ENCODE data around the gene EPB41L4A.

Gene EPB41L4A

DNA sequence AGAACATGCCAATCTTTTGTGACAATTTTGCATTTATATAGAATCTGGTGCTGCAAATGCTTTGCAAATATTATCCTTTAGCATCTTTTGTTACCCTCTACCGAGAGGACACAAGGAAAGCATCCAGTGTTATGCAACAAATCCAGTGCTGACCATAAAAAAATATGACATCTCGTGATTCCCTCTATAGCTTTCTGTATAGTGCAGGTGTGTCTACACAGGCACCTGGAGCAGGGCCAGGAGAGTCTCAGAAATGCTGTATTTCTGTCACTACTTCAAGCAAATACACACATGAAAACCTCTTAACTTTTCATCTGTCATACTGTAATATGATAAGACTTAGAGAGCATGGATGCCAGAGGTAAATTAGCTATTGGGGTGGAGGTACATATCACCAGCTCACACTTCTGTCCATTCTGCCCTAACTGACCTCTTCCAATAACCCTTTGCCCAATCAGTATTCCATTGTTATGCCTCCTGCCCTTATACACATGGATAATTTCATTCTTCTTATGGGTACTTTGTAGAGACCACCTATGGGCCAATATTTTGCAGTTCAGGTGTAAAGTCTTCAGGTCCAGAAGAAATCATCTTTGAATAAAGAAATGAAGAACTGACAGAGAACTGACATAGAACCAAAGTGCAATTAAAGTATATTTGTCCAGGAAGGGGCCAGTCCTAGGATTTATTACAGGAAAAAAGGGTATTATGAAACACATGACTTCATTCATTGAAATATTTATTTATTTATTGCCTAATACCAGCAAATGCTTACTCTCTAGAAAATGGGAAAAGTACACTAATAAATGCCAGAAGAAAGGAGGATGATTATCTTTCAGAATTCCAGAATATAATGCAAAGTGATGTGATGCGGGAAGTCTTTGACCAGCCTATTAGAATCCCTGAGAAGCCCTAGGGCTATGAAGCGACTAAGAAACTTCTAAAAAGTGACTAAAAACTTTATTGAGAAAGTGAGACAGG, 106.5 kb downstream of the EPB41L4A start:
- no peak for DNase-seq (ENCODE audit: low read depth in 2 of 2)

DNA sequence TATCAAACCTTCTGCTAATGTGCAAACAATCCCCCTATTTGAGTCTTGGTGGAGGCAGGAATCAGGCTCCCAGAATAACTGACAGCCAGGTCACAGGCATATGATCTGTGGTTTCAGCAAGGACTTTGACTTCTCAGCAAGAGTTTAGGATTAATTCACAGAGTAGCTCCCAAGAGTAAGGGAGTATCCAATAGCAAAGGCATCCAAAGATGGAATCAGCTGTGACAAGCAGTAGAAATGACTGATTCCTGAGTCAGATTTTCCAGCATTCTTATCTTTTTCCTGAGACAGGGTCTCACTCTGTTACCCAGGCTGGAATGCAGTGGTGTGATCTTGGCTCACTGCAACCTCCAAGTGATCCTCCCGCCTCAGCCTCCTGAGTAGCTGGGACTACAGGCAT, 108.3 kb downstream of the EPB41L4A start:
- DNase-seq (ENCODE audit: low read depth in 2 of 2) = no peak

DNA sequence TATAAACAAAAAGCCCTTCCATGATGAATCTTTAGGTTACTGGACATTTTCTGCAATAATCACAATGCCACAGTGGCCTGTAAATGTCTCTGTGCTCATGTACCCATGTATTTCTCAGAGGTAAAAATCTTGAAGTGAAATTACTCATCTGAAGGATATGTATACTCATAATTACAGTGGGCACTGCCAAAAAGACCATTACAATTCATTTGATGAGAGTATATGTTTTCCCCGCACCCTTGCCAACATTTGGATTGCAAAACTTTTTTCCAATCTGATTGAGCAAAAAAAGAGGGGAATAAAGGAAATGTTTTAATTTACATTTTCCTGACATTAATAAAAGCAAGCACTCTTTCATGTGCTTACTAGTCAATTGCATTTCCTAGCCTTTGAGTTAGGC, 110.5 kb downstream of the EPB41L4A start:
- DNase-seq (ENCODE audit: low read depth in 2 of 2) = no peak

DNA sequence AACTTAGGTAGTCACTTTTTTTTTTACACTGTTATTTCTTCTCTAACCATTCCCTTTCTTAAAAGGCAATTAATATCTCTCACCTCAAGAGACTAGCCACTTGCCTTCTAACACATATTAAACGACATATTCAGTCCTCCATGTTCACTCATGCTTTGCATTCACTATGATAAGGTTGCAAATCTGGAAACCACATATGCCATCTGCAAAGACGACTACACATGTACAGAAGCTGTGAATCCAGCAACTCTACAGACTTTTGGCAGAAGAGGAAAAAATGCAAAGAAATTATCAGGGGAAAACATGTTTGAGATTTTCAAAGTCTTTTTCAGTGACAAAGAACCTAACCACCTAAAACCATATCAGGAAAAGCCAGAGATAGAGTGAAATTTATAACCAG, 112.1 kb downstream of the EPB41L4A start:
- no peak for DNase-seq (ENCODE audit: low read depth in 2 of 2)

DNA sequence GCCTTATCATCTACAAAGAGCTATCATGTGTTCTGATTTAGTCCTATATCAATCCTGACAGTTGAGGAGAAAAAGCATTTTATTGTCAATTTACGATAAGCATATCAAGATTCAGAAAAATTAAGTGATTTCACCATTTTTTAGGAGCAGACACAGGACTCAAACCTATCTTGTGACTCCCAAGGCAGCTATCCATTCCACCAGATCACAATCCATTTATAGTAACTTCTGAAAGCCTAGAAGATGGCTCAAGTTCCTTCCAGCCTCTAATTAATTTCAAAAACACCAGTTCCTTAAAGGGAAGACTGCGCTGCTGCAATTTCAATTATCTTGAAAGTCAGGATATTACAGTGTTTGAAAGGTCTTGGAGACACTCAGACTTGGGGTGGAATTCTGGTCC, 114.3 kb downstream of the EPB41L4A start:
- DNase-seq (ENCODE audit: low read depth in 2 of 2) = no peak

DNA sequence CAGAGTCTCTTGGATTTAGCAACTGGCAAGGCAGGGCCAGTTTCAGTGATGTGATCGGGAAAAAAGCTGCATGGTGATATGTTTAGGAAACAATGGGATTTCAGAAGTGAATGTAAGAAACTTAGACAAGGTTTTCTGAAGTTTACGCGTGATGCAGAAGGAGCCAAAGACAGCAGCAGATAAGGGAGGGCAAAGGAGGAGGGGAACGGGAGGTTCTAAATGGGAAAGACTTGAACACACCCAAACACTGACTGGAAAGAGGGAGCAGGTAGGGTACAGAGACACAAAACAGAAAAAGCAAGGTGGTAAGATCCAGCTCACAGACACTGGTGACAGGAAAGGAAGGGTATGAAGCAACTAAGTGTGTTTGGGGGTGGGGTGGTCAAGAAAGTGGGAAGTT, 115.4 kb downstream of the EPB41L4A start:
- no peak for DNase-seq (ENCODE audit: low read depth in 2 of 2)

DNA sequence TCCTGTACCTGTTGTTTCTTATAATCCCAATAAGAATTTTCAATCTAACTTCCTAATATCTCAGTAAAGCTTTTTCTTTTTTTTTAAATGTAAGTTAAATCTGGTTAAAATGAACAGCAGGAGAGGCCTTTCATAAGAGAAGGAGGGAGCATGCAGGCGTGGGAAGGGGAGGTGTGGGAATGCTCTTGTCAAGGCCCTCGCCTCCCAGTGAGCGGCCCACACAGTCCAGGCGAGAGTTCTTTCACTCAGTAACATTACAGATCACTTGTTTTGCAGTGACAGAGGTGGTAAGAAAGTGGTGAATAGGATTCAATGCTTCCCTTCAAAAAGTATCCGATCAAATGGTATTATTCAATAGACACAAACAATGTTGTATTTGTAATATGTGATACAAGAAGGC, 125.0 kb downstream of the EPB41L4A start:
- DNase-seq (ENCODE audit: low read depth in 2 of 2) = no peak

DNA sequence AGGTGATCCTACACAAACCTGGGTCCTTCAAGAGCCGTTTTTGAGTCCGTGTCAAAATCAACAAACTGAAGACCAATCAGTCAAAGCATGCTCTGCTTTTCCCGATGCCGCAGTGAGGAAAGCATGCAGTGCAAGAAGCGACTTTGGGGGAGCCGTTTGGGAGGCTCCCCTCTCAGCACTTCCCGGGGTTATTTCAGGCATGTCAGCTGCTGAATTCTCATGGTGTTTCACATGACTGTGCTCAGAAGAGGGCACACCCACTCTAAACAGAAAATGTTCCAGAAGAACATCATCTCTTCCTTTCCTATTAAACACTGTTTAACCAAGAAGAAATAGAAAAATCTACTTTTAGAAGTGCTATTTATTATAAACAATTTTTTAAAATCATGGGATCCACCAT, 125.5 kb downstream of the EPB41L4A start:
- DNase-seq (ENCODE audit: low read depth in 2 of 2) = no peak

DNA sequence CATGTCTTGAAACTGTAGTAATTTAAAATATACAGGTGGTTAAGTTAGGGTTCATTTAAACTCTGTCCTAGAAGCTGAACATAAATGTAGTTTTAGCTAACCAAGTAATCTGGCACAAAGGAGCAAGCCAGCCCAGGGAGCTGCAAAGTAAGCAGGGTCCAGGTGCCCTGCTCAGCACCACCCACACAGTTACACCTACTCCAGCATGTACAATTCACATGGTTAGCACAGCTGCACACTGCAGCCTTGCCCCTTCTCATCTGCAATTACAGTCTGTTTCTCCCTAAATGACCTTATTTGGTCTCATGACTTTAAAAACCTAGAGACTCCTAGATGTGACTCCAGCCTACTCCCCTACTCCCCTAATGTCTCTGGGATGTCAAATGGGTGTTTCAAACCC, 128.4 kb downstream of the EPB41L4A start:
- DNase-seq (ENCODE audit: low read depth in 2 of 2) = no peak

DNA sequence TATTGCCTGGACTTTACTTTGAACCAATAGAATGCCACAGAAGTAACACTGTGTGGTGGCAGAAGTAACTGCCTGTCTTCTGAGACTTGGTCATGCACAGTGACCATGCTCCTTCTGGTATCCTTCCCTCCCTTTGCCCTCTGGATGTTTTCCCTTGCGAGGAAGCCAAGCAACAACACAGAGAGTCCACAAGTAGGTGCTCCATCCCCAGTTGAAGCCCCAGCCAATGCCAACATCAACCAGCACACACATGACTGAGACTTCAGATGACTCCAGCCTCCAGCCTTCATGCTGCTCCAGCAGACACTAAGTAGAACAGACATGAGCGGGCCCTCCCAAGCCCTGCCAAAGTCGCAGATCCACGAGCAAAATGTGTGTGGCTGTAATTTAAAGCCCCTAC, 129.6 kb downstream of the EPB41L4A start:
- no peak for DNase-seq (ENCODE audit: low read depth in 2 of 2)

DNA sequence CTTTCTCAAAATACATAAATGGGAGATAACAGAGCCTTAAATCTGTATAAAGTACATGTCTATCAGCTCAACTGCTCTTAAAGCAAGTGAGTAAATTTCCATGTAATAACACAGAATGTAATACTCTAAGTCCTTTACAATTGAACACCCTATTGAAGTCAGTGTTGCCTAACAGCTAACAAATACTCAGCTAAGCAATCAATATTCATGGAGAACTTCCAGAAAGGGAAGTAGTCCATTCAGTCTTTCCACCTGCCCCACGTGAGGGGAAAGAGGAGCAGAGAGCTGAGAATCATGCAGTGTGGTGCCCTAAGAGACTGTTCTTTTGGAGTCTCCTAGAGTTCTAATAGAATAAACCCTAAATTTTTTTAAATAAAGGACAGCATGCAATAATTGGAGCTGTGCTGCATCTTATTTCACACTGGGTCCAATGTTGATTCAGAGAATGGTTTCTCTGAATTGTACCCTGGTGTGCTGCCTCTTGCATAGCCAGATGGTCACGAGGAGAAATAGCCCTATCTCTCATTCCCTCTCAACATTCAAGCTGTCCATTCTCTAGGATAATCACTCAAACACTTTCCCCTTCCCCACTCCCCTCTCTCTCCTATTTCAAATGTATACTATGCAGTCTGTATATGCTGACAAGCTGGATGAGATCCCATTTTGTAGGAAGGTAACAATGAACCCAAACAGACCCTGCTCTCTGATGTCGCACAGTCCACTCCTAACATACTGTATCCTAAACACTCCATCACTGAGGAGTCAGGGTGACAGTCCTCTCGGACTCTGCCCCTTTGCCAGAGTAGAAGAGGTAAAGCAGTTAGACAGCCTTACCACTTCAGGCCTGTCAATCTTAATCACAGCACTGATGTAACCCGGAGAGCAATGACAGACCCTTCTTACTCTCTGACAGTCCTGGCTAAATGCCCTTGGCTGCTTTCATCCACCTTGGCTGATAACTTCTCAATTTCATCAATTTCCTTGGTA, 134.8 kb downstream of the EPB41L4A start:
- no peak for DNase-seq (ENCODE audit: low read depth in 2 of 2)

DNA sequence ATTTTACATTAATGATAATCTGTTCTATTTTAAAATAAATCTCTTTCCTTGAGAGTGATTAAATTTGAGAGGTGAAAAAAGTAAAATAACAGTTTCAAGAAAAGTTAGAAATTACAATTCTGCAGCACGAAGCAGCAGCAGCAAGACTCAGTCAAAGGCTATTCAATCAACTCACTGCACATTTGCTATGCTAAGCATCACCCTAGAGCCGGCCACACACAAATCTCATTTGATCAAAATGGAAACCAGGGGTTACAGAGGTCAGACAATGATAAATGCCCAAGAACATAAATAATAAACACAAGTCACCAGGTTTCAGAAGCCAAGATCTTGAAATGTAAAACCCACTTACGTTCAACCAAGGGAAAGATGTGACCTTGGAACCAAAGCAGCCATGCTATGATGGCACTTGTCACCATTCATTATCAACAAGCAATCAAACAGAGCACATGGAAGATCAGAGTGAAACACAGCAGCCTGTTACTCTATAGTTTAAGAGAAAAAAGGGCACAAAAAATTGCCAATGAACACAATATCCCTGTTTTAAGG, 136.0 kb downstream of the EPB41L4A start:
- DNase-seq (ENCODE audit: low read depth in 2 of 2) = no peak

DNA sequence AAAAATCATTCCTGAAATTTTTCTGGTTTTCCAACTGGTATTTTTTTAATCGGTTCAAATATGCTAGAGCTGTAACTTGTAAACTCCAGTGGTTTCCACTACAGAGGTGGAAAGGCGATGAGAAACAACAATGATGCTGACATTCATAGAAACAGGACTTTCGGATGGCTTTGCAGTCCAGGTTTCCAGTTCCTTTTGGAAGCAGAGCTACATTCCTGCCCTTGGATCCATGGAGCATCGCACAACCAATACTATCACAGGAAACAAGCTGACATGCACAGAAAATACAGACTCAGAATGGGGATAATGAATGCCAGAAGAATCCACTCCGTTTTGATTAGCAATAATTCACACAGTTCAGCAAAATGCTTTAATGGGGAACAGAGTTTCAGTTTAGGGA, 140.0 kb downstream of the EPB41L4A start:
- DNase-seq (ENCODE audit: low read depth in 2 of 2) = no peak

DNA sequence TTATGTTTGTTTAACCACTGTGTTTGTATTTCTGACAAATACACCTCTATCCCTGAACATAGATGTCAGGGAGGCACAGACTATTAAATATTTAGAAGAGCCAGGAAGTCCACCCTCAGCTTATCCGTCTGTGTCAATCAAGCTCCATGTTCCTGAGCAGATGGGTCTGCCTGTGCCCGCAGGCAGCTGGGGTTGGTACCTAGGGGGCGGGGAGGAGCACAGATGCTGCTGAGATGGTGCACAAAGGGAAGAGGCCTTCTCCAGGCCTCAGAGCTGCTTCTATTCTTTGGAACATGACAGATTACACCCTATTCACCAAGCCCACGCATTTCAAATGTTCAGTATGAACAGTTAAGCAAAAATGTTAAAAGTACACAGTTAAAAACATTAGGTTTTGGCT, 142.1 kb downstream of the EPB41L4A start:
- no peak for DNase-seq (ENCODE audit: low read depth in 2 of 2)

DNA sequence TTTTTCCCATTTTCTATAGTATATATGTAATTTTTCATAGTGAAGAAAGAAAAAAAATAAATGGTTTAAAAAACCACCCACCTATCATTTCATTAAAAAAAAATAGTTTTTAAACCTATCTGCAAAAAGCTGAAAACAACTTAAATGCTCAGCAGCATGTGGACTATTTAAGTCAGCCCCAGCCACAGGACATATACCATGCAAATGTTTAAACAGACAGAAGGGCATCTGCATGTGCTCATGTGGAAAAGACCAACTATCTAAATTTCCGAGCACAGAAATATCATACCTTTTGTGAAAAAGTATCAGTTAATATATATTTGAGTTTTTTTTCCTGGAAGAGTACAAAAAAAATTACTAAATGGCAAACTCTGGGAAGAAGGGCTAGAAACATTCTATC, 143.4 kb downstream of the EPB41L4A start:
- no peak for DNase-seq (ENCODE audit: low read depth in 2 of 2)

DNA sequence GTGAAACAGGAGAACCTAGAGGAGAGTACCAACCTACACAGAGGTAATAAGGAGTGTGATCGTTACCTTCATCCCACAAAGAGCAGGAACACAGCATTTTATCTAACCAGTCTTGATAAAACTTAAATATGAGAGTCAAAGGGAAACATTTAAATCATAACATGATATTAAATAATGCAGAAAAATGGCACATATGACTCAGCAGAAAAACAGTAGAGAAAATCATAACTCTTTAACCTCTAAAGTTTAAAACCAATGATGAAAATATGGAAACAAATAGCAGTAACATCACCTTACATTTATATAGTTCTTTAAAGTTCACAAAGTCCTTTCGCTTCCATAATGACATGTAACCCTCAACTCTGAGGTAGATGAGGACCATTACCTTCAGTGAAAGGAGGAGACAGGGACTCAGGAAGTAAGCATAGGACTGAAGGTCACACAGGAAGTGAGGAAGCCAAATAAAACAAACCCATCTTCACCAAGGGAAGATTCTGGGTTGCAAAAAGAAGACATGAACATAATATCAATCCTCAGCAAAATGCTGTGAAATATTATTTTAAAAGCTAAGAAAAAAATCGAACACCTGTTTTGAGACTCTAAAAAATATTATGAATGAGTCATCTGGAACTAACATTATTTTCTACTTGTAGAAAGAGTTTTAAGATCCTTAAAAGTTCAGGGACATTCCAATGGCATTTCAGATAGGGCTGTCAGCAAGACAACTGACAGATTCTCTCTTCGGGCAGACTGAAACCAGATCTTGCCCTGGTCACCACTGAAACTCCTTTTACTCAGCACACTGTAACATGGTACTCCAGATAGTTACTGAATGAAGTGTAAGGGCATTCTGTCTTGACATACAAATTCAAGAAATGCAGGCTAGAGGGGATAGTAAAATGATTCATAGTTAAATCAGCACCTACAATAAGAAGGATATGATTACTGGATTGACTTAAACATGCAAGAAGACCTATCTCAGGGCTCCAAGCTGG, 148.5 kb downstream of the EPB41L4A start:
- no peak for DNase-seq (ENCODE audit: low read depth in 2 of 2)

DNA sequence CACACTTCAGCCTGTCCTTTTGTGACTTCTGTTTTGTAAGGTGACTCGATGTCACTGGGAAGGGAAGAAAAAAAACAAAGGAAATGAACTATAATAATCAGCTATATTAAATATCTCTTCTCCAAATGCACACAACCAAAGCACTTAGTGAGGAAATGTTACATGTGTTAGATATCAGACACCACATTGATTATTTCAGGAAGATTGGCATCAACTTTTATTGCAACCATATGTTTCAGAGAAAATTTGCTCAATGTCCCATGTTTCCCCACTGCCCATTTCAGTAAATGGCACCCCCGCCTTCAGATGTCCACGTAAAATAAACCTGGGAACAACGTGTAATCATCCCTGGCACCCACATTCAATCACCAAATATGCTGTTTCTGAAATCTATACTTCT, 151.8 kb downstream of the EPB41L4A start:
- no peak for DNase-seq (ENCODE audit: low read depth in 2 of 2)

DNA sequence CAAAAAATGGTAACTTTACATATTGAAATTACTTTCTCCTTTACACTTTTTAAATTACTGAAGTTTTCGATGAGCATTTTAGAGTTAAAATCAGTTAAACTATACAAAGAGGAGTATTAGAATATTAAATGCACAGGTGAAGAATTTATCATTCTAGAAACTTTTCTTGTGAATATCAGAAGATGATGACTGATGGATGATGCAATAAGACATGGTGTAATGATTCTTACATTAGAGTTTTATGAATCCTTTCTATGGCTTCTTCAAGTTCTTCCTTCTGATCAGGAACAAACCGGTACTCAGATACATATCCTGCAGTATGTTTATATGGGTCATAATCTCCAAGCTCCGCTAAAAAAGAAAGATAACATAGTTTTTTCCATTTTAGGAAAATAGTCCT, 154.4 kb downstream of the EPB41L4A start:
- DNase-seq (ENCODE audit: low read depth in 2 of 2) = no peak

DNA sequence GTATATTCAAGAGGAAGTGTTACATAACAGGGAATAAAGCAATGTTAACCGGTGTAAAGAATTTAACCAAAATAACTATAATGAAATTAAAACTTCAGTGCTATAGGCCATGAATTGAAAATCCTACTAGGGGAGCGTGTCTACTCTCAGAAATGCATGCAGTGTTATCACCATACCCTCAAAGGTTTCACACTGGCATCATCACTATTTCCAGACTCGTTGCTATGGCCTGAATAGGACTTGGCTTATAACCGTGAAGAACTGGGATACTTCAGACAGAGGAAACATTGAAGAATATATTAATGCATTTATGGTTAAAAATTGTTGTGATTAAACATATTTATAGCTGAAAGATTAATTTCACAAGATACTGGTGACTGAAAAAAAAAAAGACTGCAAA, 154.9 kb downstream of the EPB41L4A start:
- DNase-seq (ENCODE audit: low read depth in 2 of 2) = no peak

DNA sequence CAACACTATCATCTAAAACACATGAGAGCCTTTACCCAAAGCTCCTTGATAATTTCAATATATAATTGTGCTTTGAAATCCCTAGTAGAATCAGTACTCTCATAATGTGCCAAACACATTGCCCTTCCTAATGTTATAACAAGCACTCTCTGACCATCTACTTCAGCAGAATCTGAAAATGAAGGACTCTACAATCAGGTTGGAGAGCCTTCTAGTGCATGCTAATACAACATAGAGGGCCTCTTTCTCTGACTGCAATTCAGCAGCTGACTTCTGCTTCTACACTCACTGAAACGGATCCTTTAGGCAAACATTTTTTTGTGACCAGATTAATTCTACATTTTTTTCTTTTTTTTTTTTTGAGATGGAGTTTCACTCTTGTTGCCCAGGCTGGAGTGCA, 155.6 kb downstream of the EPB41L4A start:
- DNase-seq (ENCODE audit: low read depth in 2 of 2) = no peak

DNA sequence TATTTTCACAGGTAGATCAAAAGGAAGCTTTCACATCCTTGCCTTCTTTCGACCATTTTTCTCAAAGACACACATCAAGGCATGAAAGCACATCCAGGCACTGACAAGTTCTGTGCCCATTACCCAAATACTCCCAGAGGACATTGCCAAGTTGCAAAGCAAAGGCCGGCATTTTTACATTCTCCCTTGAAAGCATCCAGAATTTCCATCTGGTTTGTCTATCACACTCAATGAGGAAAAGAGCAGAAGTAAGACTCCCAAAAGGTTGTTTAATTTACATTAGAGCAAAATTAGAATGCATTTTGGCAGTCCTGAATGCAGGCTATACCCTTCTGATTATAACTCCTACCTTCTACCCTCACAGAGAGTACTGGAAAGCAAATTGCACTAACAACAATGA, 160.5 kb downstream of the EPB41L4A start:
- no peak for DNase-seq (ENCODE audit: low read depth in 2 of 2)

Measured in stimulated activated CD8-positive, alpha-beta memory T cell treated with anti-CD3 and anti-CD28 coated beads, Interleukin-2, amount 100 ng/mL, for 48 hours (primary cell).